K562 (cell line): ENCODE data around the gene GATAD2B. TPM values are rescaled to one million over a fixed set of nuclear protein-coding genes. Genes with fewer than 3 reads are reported as not detected.

Experiments used
- CBX5 ChIP-seq: IDR thresholded peaks from 2 replicates; pipeline ENCODE4 v1.6.1; 2014; ENCODE audit warnings: low read depth, borderline replicate concordance
- DLX4 ChIP-seq: fragments of 250-450 bp; sonication (Bioruptor Pico); IDR thresholded peaks from 2 replicates; pipeline ENCODE4 v1.6.1; 2021; ENCODE audit warnings: mild to moderate bottlenecking
- EP300 ChIP-seq: IDR thresholded peaks from 2 replicates; pipeline ENCODE4 v1.6.1; 2012; ENCODE audit warnings: low read length, improper control_type of control experiment
- MAFG ChIP-seq: fragments of 450-650 bp; conservative IDR thresholded peaks from 2 replicates; pipeline ENCODE4 v1.6.1; 2016; ENCODE audit warnings: missing genetic modification characterization, missing compliant biosample characterization
- PREB ChIP-seq: sonication (generic); formaldehyde crosslinking; IDR thresholded peaks from 2 replicates; pipeline ENCODE4 v1.8.1; 2023; ENCODE audit warnings: mild to moderate bottlenecking, missing genetic modification reagents
- RB1 ChIP-seq: fragments of 450-650 bp; IDR thresholded peaks from 2 replicates; pipeline ENCODE4 v1.6.1; 2017; ENCODE audit warnings: low read depth, mild to moderate bottlenecking
- RHOXF2B ChIP-seq: fragments of 250-450 bp; sonication (Bioruptor Pico); conservative IDR thresholded peaks from 2 replicates; pipeline ENCODE4 v1.5.1; 2021
- SMARCE1 ChIP-seq: fragments of 450-650 bp; IDR thresholded peaks from 2 replicates; pipeline ENCODE4 v1.7.1; 2016; ENCODE audit warnings: mild to moderate bottlenecking
- YY1 ChIP-seq, 3 experiments: IDR thresholded peaks; 2 replicates each; pipeline ENCODE4 v1.6.1; 2011; ENCODE audit warnings: low read length in 2 of 3, mild to moderate bottlenecking in 2 of 3, moderate library complexity in 2 of 3, borderline replicate concordance in 1 of 3, control low read depth in 1 of 3, low read depth in 1 of 3; ENCODE audit not compliant: insufficient read depth in 3 of 3, insufficient replicate concordance in 2 of 3, control insufficient read depth in 1 of 3, insufficient read length in 1 of 3; ENCODE audit errors: extremely low read depth in 1 of 3
- ZBTB17 ChIP-seq: fragments of 450-650 bp; formaldehyde crosslinking; IDR thresholded peaks from 2 replicates; pipeline ENCODE4 v1.4.0; 2020; ENCODE audit warnings: mild to moderate bottlenecking
- ZBTB33 ChIP-seq: sonication (generic); formaldehyde crosslinking; IDR thresholded peaks from 2 replicates; pipeline ENCODE4 v1.8.1; 2023; ENCODE audit warnings: mild to moderate bottlenecking, missing genetic modification reagents
- ZFP30 ChIP-seq: fragments of 250-450 bp; sonication (Bioruptor Pico); IDR thresholded peaks from 2 replicates; pipeline ENCODE4 v1.8.0; 2022; ENCODE audit warnings: moderate library complexity, mild to moderate bottlenecking, inconsistent platforms, borderline replicate concordance
- polyA plus RNA-seq, 8 experiments: library from polyadenylated mRNA; depleted of rRNA in 4 of 8; stranded (reverse) in 5 of 8; unstranded in 3 of 8; fragments of >200 nt; fragmentation: Nextera tagmentation in 2 of 8; fragmentation: Illumina TruSeq in 1 of 8; extraction: Ambion mirVana in 2 of 8; extraction: Trizol in 1 of 8; gene quantifications; 2 replicates each; pipeline versions ENCODE4 v1.2.1 to v1.2.3, GENCODE V29; 2011 to 2014; ENCODE audit warnings: inconsistent platforms in 1 of 8, missing spikeins in 1 of 8
- total RNA-seq, 7 experiments: library from RNA; depleted of rRNA in 6 of 7; stranded (reverse); fragments of >200 nt in 6 of 7; fragmentation: Illumina TruSeq in 2 of 7; extraction: Trizol in 2 of 7; gene quantifications; 2 replicates each; pipeline versions ENCODE4 v1.2.1 to v1.2.3, GENCODE V29; 2011 to 2021; ENCODE audit warnings: low replicate concordance in 1 of 7
- TF ChIP-seq, protein P1 (sequence below), 2 experiments: fragments of 450-650 bp; IDR thresholded peaks; 2 replicates each; pipeline ENCODE4 v1.6.1; 2018; ENCODE audit warnings: mild to moderate bottlenecking in 2 of 2, low read depth in 1 of 2; ENCODE audit not compliant: partially characterized antibody in 2 of 2
- TF ChIP-seq, protein P2 (sequence below): fragments of 250-450 bp; sonication (Bioruptor Pico); IDR thresholded peaks from 2 replicates; pipeline ENCODE4 v1.5.0; 2022; ENCODE audit warnings: mild to moderate bottlenecking
- TF ChIP-seq, protein P3 (sequence below): fragments of 250-450 bp; sonication (Bioruptor Pico); IDR thresholded peaks from 2 replicates; pipeline ENCODE4 v1.8.0; 2021; ENCODE audit warnings: borderline replicate concordance, mild to moderate bottlenecking, moderate library complexity; ENCODE audit not compliant: poor library complexity, severe bottlenecking

GATAD2B gene
- total and polyA plus RNA-seq, 9 of the 15 experiments (the other 6 are each of a cell fraction or from before 2014, with no cell fraction given): 1.5 to 40.2 (median 4.9) TPM

GRCh38 chr1:153922076-153922971, 448 bp downstream of the GATAD2B start (continued):
- no peak for TF ChIP-seq ZBTB33 (CRISPR knock-in tag)
- TF ChIP-seq MAFG: no peak
- TF ChIP-seq, protein P1, sequence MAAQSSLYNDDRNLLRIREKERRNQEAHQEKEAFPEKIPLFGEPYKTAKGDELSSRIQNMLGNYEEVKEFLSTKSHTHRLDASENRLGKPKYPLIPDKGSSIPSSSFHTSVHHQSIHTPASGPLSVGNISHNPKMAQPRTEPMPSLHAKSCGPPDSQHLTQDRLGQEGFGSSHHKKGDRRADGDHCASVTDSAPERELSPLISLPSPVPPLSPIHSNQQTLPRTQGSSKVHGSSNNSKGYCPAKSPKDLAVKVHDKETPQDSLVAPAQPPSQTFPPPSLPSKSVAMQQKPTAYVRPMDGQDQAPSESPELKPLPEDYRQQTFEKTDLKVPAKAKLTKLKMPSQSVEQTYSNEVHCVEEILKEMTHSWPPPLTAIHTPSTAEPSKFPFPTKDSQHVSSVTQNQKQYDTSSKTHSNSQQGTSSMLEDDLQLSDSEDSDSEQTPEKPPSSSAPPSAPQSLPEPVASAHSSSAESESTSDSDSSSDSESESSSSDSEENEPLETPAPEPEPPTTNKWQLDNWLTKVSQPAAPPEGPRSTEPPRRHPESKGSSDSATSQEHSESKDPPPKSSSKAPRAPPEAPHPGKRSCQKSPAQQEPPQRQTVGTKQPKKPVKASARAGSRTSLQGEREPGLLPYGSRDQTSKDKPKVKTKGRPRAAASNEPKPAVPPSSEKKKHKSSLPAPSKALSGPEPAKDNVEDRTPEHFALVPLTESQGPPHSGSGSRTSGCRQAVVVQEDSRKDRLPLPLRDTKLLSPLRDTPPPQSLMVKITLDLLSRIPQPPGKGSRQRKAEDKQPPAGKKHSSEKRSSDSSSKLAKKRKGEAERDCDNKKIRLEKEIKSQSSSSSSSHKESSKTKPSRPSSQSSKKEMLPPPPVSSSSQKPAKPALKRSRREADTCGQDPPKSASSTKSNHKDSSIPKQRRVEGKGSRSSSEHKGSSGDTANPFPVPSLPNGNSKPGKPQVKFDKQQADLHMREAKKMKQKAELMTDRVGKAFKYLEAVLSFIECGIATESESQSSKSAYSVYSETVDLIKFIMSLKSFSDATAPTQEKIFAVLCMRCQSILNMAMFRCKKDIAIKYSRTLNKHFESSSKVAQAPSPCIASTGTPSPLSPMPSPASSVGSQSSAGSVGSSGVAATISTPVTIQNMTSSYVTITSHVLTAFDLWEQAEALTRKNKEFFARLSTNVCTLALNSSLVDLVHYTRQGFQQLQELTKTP (IDR thresholded peaks at IDR 0.05; ENCODE audit: low read depth in 1 of 2, partially characterized antibody in 2 of 2): no peak
- TF ChIP-seq EP300: no peak
- TF ChIP-seq RB1: no peak
- TF ChIP-seq ZBTB17 (CRISPR knock-in tag): no peak
- no peak for TF ChIP-seq DLX4 (CRISPR knock-in tag)
- TF ChIP-seq, protein P2, sequence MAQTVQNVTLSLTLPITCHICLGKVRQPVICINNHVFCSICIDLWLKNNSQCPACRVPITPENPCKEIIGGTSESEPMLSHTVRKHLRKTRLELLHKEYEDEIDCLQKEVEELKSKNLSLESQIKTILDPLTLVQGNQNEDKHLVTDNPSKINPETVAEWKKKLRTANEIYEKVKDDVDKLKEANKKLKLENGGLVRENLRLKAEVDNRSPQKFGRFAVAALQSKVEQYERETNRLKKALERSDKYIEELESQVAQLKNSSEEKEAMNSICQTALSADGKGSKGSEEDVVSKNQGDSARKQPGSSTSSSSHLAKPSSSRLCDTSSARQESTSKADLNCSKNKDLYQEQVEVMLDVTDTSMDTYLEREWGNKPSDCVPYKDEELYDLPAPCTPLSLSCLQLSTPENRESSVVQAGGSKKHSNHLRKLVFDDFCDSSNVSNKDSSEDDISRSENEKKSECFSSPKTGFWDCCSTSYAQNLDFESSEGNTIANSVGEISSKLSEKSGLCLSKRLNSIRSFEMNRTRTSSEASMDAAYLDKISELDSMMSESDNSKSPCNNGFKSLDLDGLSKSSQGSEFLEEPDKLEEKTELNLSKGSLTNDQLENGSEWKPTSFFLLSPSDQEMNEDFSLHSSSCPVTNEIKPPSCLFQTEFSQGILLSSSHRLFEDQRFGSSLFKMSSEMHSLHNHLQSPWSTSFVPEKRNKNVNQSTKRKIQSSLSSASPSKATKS (CRISPR knock-in tag): no peak
- TF ChIP-seq YY1 (IDR thresholded peaks at IDR 0.05; ENCODE audit: borderline replicate concordance in 1 of 3, control insufficient read depth in 1 of 3, extremely low read depth in 1 of 3, insufficient read depth in 3 of 3, insufficient read length in 1 of 3, insufficient replicate concordance in 2 of 3, low read depth in 1 of 3, low read length in 2 of 3): peak in 1 of 3 experiments; percentile 65
- no peak for TF ChIP-seq ZFP30 (CRISPR knock-in tag)
- 0 out of 2 replicates have a peak, but pooled peaks have one; percentile 54 for TF ChIP-seq SMARCE1
- TF ChIP-seq, protein P3, sequence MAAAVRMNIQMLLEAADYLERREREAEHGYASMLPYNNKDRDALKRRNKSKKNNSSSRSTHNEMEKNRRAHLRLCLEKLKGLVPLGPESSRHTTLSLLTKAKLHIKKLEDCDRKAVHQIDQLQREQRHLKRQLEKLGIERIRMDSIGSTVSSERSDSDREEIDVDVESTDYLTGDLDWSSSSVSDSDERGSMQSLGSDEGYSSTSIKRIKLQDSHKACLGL: no peak
- no peak for TF ChIP-seq CBX5
- TF ChIP-seq PREB (CRISPR knock-in tag): no peak
- TF ChIP-seq RHOXF2B: no peak
